ENCODE data around the gene INPP4B.

Gene INPP4B

DNA sequence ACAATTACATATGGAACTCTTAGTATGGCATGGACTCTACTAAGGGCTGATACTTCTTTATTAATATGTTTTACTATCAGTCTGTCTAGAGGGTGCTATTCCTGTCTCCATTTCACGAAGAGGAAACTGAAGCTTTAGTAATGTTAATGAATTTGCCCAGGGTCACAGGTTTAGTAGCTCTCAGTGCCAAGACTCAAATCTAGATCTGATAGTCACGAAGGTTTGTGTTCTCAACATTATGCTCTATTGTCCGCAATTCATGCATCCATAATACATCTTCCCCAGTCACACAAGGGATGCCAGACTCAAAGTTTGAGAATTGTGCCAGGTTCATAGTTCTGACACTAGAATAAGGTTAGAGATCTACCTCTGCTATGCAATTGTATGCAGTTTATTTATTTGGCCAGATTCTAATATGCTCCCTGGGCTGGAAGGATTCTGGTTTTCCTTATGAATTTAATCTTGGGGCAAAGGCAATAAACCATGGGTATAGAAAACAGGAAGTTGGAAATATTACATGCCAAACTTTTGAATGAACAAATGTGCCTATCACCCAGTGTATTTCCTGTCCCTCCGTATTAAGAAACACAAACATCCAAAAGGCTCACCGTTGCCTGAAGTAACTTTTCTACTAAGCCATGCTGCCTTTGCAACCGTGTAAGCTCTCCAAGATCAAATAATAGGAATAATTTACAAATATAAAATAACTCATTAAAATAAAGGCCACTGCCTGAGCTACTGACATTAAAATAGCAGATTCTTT is 478.5 kb downstream of the INPP4B start:
- DNase-seq, result no peak

DNA sequence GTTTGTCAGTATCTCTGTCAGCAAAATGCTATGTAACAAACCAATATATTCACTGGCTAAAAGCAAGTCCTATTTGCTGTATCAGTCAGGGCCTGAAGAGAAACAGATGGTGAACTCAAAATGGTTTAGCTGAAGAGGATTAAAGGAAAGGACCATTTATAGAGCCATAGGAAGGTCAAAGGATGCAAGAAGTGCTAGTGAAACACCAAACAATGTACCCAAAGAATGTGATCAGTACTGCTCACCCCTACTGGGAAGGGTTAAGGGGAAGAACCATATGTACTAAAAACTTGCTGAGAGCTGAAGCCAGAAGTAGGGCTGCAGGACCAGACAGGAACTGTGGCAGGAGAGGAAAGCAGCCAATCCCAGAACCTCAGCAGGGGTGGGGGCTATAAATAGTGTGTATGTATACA is 479.3 kb downstream of the INPP4B start:
- DNase-seq, result no peak

DNA sequence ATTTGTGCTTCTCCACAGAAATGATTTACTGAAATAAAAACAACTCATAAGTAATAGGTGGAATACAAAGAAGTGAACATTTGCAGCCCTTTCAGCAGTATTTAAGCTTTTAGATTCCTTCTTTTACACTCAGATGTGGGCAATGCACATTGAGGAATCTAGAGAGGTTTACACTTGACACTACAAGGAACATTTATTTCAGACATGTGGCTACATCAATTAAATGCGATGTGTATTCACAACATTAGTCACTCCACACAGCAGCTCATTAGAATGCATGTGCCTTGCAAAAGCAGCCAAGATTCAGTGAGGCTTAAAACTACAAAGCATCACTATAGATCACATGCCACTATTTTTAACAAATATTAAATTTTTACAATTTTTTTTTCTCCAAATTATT is 480.7 kb downstream of the INPP4B start:
- DNase-seq, result no peak

DNA sequence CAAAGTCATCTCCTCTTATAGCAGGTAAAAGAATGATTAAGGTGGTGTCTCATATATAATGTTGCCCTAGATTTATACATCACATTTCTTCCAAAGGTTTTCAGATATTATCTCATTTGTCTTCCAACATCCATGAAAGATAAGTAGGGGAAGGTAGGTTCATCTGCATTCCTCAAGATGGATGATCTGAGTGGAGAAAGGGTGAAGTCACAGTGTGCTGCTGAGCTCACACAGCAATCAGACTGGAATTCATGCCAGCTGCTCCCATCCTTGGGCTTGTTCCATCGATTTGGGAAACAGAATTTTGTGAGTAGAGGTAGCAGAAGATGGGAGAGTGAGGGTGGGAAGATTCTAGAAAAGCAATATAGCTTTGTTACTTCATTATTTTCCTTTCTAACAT is 482.4 kb downstream of the INPP4B start:
- no peak for DNase-seq

DNA sequence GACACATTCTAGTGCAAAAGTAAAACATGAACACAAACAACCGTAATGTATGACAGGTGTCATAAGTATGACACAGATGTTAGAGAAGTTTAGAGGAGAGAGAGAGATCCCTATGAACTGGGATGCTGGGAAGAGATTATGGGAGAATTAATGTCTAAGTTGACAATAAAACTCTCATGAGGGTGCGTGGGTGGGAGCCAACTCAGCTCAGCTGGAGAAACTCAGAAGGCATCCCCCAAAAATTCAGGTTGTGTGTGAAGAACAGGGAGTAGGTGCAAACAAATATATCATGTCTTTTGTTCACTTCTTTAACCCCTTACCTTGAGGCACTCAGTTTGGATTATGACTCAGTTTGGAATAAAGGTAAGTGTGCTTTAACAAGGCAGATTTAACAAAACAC is 484.1 kb downstream of the INPP4B start:
- no peak for DNase-seq

- DNase-seq, result no peak
Measured at GRCh38 chr4:142360657-142361056, 485.4 kb downstream of the INPP4B start.

GRCh38 chr4:142358656-142359055 is 487.4 kb downstream of the INPP4B start:
- DNase-seq, result no peak

GRCh38 chr4:142356801-142357200 is 489.3 kb downstream of the INPP4B start:
- no peak for DNase-seq

- no peak for DNase-seq
Measured at GRCh38 chr4:142356118-142356759, 489.9 kb downstream of the INPP4B start.

GRCh38 chr4:142355421-142355930 is 490.6 kb downstream of the INPP4B start:
- DNase-seq, result no peak

DNA sequence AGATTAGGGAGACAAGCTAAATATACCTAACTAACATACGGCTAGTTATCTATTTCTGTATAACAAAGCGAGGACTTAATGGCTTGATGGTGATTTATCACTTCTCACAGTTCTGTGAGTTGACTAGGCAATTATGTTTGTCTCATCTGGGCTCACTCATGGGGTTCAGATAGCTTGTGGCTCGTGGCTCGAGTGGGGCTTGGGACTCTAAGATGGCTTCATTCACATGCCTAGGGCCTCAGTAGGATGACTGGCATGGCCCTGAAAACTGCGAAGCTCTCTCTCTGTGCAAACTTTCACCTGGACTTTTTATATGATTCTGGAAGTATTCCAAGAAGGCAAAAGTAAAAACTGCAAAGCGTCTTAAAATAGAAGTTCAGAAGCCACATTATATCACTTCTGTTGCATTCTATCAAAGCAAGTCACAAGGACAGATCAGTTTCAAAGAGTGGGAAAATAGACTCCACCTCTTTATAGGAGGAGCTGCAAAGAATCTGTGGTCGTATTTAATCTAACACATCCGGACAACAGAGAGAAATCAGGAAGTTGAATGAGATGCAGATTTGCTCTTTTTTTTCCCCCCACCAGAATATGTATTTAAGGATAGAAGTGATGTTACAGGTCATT is 491.2 kb downstream of the INPP4B start:
- DNase-seq, result no peak

GRCh38 chr4:142354041-142354440 is 492.1 kb downstream of the INPP4B start:
- DNase-seq, result no peak

- peak; percentile 68 for DNase-seq
Measured at GRCh38 chr4:142353149-142353738, 492.9 kb downstream of the INPP4B start.

- DNase-seq, result no peak
Measured at GRCh38 chr4:142352712-142353111, 493.4 kb downstream of the INPP4B start.

DNA sequence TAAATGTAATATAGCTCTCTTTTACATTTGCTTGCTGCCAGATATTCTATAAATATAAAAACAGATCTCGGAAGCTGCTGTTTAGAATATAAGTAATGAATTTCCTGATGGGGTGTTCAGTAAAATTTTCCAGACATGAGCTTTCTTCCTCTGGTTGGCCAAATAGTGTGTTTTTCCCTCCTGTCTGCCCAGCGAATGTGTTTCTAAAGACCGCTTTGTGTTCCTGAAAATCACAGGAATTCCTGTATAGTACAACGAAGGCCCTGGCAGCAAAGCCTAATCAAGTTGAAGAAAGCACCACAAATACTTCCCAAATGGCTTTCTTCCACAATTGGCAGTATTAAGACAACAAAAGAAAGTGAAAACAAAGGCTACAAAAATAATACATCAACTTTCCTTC is 494.1 kb downstream of the INPP4B start:
- peak; percentile 11 for DNase-seq

DNA sequence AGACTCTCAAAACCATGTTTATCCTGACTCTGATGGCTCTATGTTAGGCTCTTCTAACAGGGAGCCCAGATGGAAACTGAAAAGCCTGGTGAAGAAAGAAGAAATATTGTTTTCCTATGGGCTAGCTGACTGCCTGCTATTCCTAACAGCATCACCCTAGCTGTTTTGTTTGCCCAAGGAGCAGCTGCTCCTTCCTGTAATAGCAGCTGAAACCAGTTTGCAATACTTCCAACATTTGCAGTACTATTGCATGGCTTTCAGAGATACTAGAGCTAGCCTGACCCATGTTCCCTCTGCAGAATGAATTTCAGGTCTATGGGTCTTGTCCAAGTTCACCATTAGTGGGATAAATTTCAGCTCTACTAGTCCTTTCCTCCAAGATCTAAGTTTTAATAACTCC is 495.2 kb downstream of the INPP4B start:
- DNase-seq, result no peak

DNA sequence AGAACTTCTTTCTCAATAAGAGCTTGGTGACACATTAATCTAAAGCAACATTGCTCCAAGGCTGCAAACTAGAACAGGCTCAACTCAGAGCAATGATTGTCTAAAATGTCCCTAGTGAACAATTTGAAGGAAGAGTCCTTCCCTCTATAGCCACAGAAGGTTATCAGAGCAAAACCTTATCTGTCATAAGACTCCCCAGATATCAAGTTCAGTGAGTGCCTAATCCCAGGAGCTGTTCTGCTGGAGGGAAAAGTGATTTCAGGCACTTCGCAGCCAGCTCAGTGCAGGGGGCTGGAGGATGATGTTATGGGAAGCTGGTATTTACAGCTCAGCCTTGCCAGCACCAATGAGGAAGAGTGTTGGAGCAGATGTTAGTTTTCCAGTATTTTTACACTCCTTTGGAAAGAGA is 497.5 kb downstream of the INPP4B start:
- no peak for DNase-seq

GRCh38 chr4:142347241-142347640 is 498.9 kb downstream of the INPP4B start:
- no peak for DNase-seq

DNA sequence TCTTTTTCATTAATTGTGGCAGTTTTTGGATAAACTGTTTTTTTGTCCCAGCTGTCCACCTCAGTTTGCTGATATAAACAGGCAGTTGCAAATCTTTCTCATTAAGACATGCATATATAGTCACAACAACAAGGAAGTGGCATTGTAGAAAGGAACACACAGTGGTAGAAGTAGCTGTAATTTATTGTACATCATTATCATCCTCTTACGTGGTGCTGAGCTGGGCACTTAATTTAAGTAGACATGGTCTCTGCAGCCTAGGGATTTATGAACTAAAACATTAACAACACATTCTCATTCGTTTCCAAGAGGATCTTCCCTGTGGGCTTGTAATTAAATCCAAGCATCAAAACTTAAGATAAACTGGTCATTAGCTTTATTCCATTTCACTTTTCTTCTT is 500.2 kb downstream of the INPP4B start:
- DNase-seq, result no peak

- no peak for DNase-seq
Measured at GRCh38 chr4:142341268-142341667, 504.8 kb downstream of the INPP4B start.

GRCh38 chr4:142339053-142339452 is 507.0 kb downstream of the INPP4B start:
- no peak for DNase-seq

- no peak for DNase-seq
Measured at GRCh38 chr4:142336251-142336934, 509.7 kb downstream of the INPP4B start.

GRCh38 chr4:142334931-142335330 is 511.2 kb downstream of the INPP4B start:
- no peak for DNase-seq
